AG09319 (cell line): ENCODE measurements around the gene VWDE.

ENCODE experiments used
- DNase-seq: peaks from one replicate; pipeline ENCODE4 v3.0.0-alpha.2; 2010; ENCODE audit warnings: low read depth; ENCODE audit errors: extremely low read depth
- TF ChIP-seq, protein P1 (sequence below): IDR thresholded peaks from 2 replicates; pipeline ENCODE4 v1.5.1; 2011; ENCODE audit warnings: low read depth, mild to moderate bottlenecking, inconsistent platforms, low read length, moderate library complexity

VWDE gene

DNA sequence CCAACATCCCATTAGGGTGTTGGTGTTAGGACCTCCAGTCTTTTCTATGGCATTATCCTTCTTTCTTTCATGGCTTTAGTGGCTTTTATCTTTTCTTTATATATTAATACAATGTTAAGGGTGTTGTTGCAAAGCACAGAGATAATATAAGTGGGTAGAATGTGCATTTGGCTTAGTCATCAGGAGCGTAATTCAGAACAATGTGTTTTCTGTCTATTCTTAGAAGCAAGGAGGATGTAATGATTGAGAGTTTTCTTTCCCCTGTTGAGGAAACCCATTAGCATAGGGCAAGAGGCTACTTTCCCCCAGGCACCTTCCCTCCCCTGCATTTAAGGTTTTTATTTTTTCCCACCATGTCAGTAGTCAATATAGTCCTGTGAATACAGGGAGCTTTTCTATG lies 112.9 kb downstream of the VWDE start:
- TF ChIP-seq, protein P1, sequence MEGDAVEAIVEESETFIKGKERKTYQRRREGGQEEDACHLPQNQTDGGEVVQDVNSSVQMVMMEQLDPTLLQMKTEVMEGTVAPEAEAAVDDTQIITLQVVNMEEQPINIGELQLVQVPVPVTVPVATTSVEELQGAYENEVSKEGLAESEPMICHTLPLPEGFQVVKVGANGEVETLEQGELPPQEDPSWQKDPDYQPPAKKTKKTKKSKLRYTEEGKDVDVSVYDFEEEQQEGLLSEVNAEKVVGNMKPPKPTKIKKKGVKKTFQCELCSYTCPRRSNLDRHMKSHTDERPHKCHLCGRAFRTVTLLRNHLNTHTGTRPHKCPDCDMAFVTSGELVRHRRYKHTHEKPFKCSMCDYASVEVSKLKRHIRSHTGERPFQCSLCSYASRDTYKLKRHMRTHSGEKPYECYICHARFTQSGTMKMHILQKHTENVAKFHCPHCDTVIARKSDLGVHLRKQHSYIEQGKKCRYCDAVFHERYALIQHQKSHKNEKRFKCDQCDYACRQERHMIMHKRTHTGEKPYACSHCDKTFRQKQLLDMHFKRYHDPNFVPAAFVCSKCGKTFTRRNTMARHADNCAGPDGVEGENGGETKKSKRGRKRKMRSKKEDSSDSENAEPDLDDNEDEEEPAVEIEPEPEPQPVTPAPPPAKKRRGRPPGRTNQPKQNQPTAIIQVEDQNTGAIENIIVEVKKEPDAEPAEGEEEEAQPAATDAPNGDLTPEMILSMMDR: no peak
- DNase-seq: no peak

DNA sequence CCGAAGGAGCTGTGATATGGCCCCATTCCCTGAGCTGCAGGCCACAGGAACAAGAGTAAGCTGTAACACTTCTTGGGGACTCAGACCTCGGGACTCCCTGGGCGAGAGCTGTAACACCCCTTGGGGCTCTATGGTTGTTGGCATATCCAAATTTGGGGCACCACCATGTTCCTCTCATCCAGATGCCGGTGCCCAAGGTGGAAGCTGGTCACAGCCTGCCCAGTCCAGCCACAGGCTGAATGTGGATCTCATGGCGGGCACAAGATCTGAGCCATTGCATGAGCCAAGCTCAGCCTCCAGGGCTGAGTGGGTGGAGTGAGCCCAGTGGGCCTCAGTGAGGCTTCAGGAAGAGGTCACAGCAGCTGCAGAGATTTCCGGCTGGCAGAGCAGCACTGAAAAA lies 113.7 kb downstream of the VWDE start:
- DNase-seq: no peak
- TF ChIP-seq, protein P1: no peak

DNA sequence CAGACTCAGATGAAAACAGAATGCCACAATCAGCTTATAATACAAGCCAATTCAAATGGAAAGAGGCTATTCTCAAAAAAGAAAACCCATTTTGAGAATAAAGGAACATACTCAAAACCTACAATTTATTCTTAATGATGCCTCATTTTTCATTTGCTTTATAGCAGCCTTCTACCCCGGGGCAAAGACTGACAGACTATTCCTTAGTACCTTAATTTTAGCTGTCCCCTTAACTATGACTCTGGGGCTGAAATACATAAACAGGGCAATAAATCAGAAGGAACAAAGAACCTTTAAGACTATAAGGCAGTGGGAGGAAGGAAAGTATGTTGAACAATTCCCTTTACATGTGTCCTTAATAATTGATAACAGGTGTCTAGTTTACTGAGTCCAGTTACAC lies 115.8 kb downstream of the VWDE start:
- TF ChIP-seq, protein P1: no peak
- DNase-seq: no peak

DNA sequence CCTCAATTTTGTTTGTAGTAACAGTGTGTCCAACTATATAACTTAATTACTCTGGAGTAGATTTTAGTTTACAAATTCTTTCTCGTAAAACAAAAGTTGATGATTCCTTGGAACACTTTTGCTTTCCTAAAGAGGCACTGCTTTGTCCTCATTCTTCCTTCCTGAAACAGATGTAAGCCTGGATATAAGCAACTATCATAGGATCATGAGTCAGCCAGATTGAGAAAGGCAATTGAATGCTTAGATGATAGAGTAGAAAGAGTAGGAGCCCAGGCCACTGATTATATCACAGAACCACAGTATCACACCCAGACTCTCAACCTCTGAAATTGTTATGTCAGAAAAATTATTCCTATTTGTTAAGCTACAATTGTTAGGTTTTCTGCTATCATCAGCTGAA lies 122.6 kb downstream of the VWDE start:
- no peak for DNase-seq
- TF ChIP-seq, protein P1: no peak
